SJSA1 (cell line): Measurements from ENCODE around the gene ANKRD33B. TPM values are rescaled to one million over a fixed set of nuclear protein-coding genes. Genes with fewer than 3 reads are reported as not detected.

Experiments
- DNase-seq, 2 experiments: peaks; one replicate each; pipeline ENCODE4 v3.0.0-alpha.2; 2015 to 2020; ENCODE audit warnings: low spot score in 2 of 2, low read depth in 1 of 2
- H3K27ac ChIP-seq: fragments of 250-450 bp; sonication (Bioruptor Pico); 2 replicates; pipeline ENCODE4 v1.5.1; 2020; ENCODE audit warnings: mild to moderate bottlenecking, moderate library complexity
- H3K27me3 ChIP-seq: fragments of 250-450 bp; sonication (Bioruptor Pico); replicated peaks from 2 replicates; pipeline ENCODE4 v1.5.1; 2020; ENCODE audit warnings: mild to moderate bottlenecking, moderate library complexity
- H3K36me3 ChIP-seq: fragments of 250-450 bp; sonication (Bioruptor Pico); 2 replicates; pipeline ENCODE4 v1.5.1; 2020; ENCODE audit warnings: mild to moderate bottlenecking
- H3K4me1 ChIP-seq: fragments of 250-450 bp; sonication (Bioruptor Pico); replicated peaks from 2 replicates; pipeline ENCODE4 v1.6.1; 2021; ENCODE audit warnings: mild to moderate bottlenecking
- H3K4me3 ChIP-seq: fragments of 250-450 bp; sonication (Bioruptor Pico); 2 replicates; pipeline ENCODE4 v1.5.1; 2020; ENCODE audit warnings: mild to moderate bottlenecking
- H3K9me3 ChIP-seq: fragments of 250-450 bp; sonication (Bioruptor Pico); replicated peaks from 2 replicates; pipeline ENCODE4 v1.5.1; 2020; ENCODE audit warnings: mild to moderate bottlenecking
- total RNA-seq: library from RNA; depleted of rRNA; stranded (reverse); fragments of >200 nt; shearing (Covaris generic); gene quantifications from 2 replicates; pipeline ENCODE4 v1.2.3, GENCODE V29; 2014

Gene ANKRD33B
- total RNA-seq, 1 experiment from 2014 or later: 10.3 TPM

DNA sequence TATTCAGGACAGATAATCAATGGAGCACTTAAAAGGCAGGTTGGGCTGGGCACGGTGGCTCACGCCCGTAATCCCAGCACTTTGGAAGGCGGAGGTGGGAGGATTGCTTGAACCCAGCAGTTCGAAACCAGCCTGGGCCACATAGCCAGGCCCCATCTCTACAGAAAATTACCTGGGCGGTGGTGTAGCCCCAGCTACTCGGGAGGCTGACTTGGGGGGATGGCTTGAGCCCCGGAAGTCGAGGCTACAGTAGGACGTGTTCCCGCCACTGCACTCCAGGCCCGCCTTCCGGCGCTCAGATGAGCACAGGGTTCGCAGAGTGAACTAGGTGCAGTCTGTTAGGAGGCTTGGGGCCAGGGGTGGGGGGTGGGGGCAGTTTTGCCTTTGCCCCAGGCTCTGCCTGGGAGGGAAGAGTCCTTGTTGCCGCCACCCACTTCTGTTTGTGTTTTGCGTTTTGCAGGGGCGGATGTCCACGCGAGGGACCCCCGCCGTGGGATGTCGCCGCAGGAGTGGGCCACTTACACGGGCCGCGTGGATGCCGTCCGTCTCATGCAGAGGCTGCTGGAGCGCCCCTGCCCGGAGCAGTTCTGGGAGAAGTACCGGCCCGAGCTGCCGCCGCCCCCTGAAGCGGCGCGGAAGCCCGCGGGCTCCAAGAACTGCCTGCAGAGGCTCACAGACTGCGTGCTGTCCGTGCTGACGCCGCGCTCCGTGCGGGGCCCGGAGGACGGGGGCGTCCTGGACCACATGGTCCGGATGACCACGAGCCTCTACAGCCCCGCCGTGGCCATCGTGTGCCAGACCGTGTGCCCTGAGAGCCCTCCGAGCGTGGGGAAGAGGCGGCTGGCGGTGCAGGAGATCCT lies 85.2 kb downstream of the ANKRD33B start:
- H3K36me3 ChIP-seq: peaks cover 47% of the 10 kb centered on the region
- no peak overlapping the region for H3K27ac ChIP-seq
- no peak overlapping the region for H3K4me3 ChIP-seq

DNA sequence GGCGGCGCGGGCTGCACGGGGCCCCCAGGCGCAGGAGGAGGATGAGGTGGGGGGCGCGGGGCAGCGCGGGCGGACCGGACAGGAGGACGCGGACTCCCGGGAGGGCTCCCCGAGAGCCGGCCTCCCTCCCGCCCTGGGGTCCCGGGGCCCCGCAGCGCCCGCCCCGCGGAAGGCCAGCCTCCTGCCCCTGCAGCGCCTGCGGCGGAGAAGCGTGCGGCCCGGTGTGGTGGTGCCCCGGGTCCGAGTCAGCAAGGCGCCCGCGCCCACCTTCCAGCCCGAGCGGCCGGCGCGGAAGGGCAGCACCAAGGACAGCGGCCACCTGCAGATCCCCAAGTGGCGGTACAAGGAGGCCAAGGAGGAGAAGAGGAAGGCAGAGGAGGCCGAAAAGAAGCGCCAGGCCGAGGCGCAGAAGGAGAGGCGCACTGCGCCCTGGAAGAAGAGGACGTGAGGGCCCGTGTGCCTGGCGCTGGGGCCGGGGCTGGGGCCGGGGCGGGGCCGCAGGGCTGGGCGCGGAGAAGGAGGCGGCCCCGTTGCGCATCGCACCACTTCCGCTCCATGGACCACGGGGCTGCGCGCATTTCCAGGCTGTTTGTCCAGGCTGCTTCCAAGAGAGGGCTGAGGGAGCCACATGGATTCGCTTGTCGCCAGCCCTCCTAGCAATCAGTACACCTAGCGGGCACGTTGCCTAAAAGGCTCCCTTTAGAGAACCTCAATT lies 86.0 kb downstream of the ANKRD33B start:
- H3K9me3 ChIP-seq: no peaks in the 10 kb centered on the region
- no peak overlapping the region for H3K27ac ChIP-seq
- peaks cover 45% of the 10 kb centered on the region for H3K36me3 ChIP-seq
- DNase-seq: no peak
- no peak overlapping the region for H3K4me3 ChIP-seq
- H3K27me3 ChIP-seq: no peaks in the 10 kb centered on the region
- H3K4me1 ChIP-seq: no peaks in the 10 kb centered on the region

More for the DNA sequence above, 85.2 kb downstream of the ANKRD33B start:
- Histone ChIP-seq H3K9me3 (no peaks in the 10 kb centered on the region), H3K27me3 (no peaks in the 10 kb centered on the region), H3K4me1 (no peaks in the 10 kb centered on the region)
- DNase-seq: no peak

DNA sequence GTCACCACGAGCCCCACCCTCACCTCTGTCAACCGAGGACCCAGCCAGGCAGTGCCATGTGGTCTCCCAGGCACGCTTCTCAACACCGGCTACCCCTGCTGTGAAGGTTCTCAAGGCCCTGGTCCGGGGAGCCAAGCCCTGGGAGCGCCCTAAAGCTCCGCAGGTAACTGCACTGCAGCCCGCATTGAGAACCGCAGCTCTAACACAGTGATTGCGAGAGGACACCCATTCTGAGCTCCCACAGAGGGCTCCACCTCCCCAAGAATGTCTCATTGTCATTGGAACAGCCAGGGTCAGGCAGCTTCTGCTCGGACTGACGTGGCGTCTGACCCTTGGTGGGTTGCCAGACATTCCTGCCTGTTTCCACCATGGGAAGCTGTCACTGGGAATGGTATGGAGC lies 88.3 kb downstream of the ANKRD33B start:
- H3K36me3 ChIP-seq: peaks cover 58% of the 10 kb centered on the region
- DNase-seq: peak in 1 of 2 experiments; percentile 49
- no peak overlapping the region for H3K4me3 ChIP-seq

DNA sequence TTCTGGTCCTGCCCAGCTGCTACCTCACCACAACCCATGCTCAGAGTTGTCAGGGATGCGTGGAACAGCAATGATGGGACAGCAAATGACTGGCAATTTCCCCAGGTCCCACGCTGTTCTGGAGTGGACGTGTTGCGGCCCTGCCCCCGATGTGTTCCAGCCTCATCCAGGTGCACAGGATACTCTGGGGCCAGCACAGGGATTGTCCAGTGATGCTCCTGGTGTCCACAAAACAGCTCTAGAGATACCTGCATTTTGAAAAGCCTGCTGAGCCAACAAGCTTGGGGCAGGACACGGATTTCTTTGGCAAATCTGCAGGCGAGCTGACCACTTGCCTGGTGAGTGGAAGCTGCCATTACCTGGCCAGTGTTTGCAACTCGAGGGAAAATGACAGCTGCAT lies 88.7 kb downstream of the ANKRD33B start:
- DNase-seq: no peak

More for the DNA sequence above, 88.3 kb downstream of the ANKRD33B start:
- no peaks in the 10 kb centered on the region for H3K9me3 ChIP-seq
- H3K27ac ChIP-seq: no peak overlapping the region
- H3K27me3 ChIP-seq: no peaks in the 10 kb centered on the region
- no peaks in the 10 kb centered on the region for H3K4me1 ChIP-seq

DNA sequence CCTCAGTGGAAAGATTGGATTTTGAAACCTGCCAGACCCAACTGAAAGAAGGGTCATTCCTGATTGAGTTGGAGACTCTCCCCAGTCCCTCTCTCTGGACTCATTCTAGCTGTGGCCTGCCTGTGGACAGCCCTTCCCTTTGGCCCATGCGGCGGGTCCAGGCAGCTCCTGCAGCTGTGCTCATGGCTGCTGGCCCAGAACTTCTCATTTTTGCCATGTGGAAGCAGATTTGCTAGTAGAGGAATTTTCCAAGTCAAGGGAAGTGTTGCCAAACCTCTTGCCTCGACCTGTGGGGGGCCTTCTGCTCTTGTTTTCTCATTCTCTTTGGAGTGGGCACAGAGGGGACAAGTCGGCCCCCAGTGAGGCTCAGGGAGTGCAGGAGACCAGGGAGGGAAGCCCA lies 89.2 kb downstream of the ANKRD33B start:
- no peaks in the 10 kb centered on the region for H3K9me3 ChIP-seq
- no peaks in the 10 kb centered on the region for H3K27me3 ChIP-seq
- DNase-seq: no peak
- no peak overlapping the region for H3K4me3 ChIP-seq
- H3K27ac ChIP-seq: no peak overlapping the region
- no peaks in the 10 kb centered on the region for H3K4me1 ChIP-seq
- H3K36me3 ChIP-seq: peaks cover 58% of the 10 kb centered on the region

More for the DNA sequence above, 88.7 kb downstream of the ANKRD33B start:
- H3K4me1 ChIP-seq: no peaks in the 10 kb centered on the region
- H3K27me3 ChIP-seq: no peaks in the 10 kb centered on the region
- H3K9me3 ChIP-seq: no peaks in the 10 kb centered on the region
- no peak overlapping the region for H3K4me3 ChIP-seq
- H3K36me3 ChIP-seq: peaks cover 58% of the 10 kb centered on the region
- H3K27ac ChIP-seq: no peak overlapping the region

GRCh38 chr5:10653751-10654400 lies 90.0 kb downstream of the ANKRD33B start:
- no peaks in the 10 kb centered on the region for H3K4me1 ChIP-seq
- no peaks in the 10 kb centered on the region for H3K9me3 ChIP-seq
- no peak overlapping the region for H3K27ac ChIP-seq
- H3K36me3 ChIP-seq: peaks cover 58% of the 10 kb centered on the region
- H3K27me3 ChIP-seq: no peaks in the 10 kb centered on the region
- no peak overlapping the region for H3K4me3 ChIP-seq
- DNase-seq: no peak

- H3K4me3 ChIP-seq: no peak overlapping the region
- no peaks in the 10 kb centered on the region for H3K4me1 ChIP-seq
- H3K36me3 ChIP-seq: peaks cover 53% of the 10 kb centered on the region
Observed at GRCh38 chr5:10654566-10654965, 90.7 kb downstream of the ANKRD33B start.

GRCh38 chr5:10655161-10655971 lies 91.5 kb downstream of the ANKRD33B start:
- peak in 1 of 2 experiments; percentile 46 for DNase-seq
- Histone ChIP-seq H3K4me1 (no peaks in the 10 kb centered on the region), H3K27ac (no peak overlapping the region), H3K27me3 (no peaks in the 10 kb centered on the region), H3K36me3 (peaks cover 46% of the 10 kb centered on the region), H3K4me3 (no peak overlapping the region), H3K9me3 (no peaks in the 10 kb centered on the region)

More at GRCh38 chr5:10654566-10654965, 90.7 kb downstream of the ANKRD33B start:
- Histone ChIP-seq H3K27ac (no peak overlapping the region), H3K9me3 (no peaks in the 10 kb centered on the region), H3K27me3 (no peaks in the 10 kb centered on the region)
- no peak for DNase-seq

GRCh38 chr5:10655972-10656830 lies 92.3 kb downstream of the ANKRD33B start:
- H3K27me3 ChIP-seq: no peaks in the 10 kb centered on the region
- H3K9me3 ChIP-seq: no peaks in the 10 kb centered on the region
- no peaks in the 10 kb centered on the region for H3K4me1 ChIP-seq
- DNase-seq: no peak
- H3K27ac ChIP-seq: no peak overlapping the region
- H3K4me3 ChIP-seq: no peak overlapping the region
- peaks cover 42% of the 10 kb centered on the region for H3K36me3 ChIP-seq

DNA sequence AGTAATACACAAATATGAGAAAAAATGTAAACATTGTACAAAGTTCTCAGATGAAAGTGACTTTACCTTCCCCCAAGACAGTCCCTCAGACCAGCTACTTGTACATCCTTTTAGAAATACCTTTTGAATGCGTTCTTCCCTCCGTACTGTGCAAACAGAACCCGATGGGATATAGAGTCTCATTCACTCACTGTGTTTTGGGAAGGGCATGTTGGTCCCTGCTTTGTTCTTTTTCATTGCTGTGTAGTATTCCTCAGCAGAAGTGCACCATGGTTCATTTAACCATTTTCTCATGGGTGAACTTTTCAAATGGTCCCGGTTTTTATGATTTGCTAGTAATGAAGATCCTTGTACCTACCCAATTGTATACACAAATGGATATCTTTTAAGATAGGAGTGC lies 94.4 kb downstream of the ANKRD33B start:
- H3K27me3 ChIP-seq: no peaks in the 10 kb centered on the region
- no peak for DNase-seq
- no peak overlapping the region for H3K27ac ChIP-seq
- no peaks in the 10 kb centered on the region for H3K4me1 ChIP-seq
- H3K9me3 ChIP-seq: no peaks in the 10 kb centered on the region
- H3K36me3 ChIP-seq: peaks cover 23% of the 10 kb centered on the region
- H3K4me3 ChIP-seq: no peak overlapping the region

- no peaks in the 10 kb centered on the region for H3K4me1 ChIP-seq
- H3K27me3 ChIP-seq: no peaks in the 10 kb centered on the region
- no peaks in the 10 kb centered on the region for H3K9me3 ChIP-seq
- H3K36me3 ChIP-seq: peaks cover 14% of the 10 kb centered on the region
- H3K4me3 ChIP-seq: no peak overlapping the region
- no peak for DNase-seq
- H3K27ac ChIP-seq: no peak overlapping the region
Observed at GRCh38 chr5:10660135-10660534, 96.3 kb downstream of the ANKRD33B start.

- Histone ChIP-seq H3K4me1 (no peaks in the 10 kb centered on the region), H3K27me3 (no peaks in the 10 kb centered on the region), H3K9me3 (no peaks in the 10 kb centered on the region), H3K27ac (no peak overlapping the region), H3K4me3 (no peak overlapping the region), H3K36me3 (peaks cover 7% of the 10 kb centered on the region; the same call in 1 of the 2 replicates)
- no peak for DNase-seq
Observed at GRCh38 chr5:10660720-10661387, 97.0 kb downstream of the ANKRD33B start.
